Stimulated activated CD8-positive, alpha-beta memory T cell treated with anti-CD3 and anti-CD28 coated beads, Interleukin-15, amount 100 ng/mL, for 48 hours (primary cell): ENCODE measurements around the gene CD99L2.
"Not testable (repeated sequence)": the region's sequence is repeated elsewhere in the genome, so short reads cannot be mapped to it uniquely, and the experiment has no call there.

ENCODE experiments used
- DNase-seq, 2 donors: peaks; one replicate each; pipeline ENCODE4 v3.0.0-alpha.2; 2020; ENCODE audit warnings: low read depth in 2 of 2

Gene CD99L2

DNA sequence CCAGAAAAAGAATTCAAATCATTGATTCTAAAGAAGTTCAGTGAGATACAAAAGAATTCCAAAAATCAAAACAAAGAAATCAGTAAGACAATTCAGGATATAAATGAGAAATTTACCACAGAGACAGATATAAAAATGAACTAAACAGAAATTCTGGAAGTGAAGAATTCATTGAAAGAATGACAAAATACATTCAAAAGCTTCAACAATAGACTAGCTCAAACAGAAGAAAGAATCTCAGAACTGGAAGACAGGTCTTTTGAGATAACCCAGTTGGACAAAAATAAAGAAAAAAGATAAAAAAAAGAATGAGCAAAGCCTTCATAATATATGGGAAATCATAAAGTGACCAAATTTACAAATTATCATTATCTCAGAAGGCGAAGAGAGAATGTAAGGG is 41.7 kb downstream of the CD99L2 start:
- DNase-seq: no peak

DNA sequence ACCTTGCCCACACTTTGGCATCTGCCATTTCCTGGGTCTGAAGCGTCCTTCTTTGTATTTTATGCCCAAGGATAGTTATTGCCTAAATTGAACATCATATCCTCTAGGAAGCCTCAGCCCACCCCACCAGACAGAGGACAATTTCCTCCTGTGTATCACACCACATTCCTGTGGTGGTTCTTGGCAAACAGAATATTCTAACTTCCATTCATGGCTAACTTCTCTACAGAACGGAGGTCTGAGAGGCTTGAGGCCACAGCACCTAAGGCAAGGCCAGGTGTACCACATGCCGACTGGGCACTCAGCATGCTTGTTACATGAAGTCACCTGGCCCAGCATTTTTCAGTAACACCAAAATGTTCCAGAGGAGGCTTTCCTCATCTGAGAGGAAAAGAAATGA is 42.4 kb downstream of the CD99L2 start:
- DNase-seq: no peak

DNA sequence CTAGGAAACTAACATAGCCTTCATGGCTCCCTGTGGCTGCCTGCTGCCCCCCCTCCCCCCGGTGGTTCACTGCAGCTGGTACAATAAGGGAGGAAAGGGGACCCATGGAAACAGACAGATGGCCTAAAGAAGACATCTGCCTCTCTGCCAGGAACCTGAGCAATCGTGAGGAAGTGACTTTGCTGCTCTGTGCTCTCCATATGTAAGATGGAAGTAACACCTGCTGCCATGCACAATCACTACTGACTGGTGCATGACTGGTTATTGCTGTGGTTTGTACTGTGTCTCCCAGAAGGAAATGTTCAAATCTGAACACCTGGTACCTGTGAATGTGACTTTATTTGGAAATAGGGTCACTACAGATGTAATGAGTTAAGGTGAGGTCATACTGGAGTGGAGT is 43.6 kb downstream of the CD99L2 start:
- no peak for DNase-seq

DNA sequence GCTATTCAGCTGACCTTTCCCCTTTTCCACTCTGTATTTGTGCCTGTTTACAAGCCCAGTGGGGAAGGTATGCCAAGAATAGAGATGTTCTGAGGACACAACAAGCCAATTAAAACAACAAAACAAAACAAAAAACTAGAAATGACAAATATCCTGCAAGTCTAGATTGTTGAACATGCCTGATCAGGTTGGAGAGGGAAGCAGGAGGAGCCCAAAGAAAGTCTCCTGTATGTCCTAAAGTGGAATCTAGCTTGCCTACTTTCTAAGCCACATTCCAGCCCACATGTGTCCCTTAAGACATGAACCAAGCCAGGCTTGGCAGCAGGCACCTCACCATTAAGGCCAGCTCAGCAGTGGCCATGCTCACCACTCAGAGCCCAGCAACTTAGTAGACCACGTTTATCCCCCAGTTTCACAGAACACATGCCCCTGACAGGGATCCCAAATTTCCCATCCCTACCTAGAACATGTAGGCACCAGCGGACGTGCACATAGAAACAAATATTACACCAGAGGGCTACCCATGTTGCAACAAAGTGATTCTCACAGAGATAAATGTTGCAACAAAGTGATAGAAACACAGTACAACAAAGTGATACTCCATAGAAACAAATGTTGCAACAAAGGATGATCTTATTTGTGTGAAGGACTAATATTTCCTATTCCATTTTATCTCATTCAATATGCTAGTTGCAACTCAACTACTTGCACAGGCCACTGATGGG is 48.3 kb downstream of the CD99L2 start:
- DNase-seq: no peak

DNA sequence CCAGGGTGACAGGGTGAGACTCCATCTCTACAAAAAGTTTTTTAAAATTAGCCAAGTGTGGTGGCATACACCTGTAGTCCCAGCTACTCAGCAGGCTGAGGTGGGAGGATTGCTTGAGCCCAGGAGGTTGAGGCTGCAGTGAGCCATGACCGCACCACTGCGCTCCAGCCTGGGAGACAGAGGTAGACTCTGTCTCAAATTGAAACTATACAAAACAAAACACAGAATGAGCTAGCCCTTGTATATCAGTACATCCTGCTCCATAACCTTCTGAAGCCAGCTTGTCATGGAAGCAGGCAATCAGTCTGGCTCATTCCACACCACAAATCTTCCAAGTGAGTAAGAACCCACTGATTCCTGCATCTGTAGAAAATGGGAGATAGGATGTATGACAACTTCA is 49.0 kb downstream of the CD99L2 start:
- no peak for DNase-seq

DNA sequence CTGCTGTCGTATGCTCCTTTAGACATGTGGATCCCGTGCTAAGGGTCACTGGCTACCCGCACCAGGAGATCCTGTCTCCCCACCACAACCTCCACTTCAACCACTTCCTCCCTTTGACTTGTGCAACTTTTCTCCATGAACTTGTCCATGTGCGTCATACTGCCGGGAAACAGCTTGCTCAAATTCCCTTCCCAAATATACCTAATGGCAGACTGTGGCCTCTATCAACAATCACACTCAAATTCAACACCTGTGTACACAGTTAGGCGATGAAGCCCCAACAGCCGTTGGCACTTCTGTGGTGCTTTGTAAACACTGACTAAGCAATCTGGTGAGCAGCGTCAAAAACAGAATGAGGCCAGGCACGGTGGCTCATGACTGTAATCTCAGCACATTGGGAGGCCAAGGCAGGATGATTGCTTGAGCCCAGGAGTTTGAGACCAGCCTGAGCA is 49.5 kb downstream of the CD99L2 start:
- no peak for DNase-seq

DNA sequence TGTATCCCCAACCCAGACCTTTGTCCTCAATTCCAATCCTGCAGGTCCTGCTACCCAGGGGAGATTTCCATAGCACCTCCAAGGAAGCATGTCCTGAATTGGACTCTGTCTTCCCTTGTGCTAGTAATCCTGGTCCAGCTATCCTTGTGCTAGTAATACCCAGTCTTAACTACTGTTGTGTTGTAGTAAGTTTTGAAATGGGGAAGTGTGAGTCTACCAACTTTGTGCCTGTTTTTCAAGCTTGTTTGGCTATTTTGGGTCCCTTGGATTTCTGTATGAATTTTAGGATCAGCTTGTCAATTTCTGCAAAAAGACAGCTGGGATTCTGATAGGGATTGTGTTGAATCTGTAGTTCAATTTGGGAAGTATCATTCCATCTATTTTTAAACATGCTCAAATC is 51.4 kb downstream of the CD99L2 start:
- DNase-seq: no peak

DNA sequence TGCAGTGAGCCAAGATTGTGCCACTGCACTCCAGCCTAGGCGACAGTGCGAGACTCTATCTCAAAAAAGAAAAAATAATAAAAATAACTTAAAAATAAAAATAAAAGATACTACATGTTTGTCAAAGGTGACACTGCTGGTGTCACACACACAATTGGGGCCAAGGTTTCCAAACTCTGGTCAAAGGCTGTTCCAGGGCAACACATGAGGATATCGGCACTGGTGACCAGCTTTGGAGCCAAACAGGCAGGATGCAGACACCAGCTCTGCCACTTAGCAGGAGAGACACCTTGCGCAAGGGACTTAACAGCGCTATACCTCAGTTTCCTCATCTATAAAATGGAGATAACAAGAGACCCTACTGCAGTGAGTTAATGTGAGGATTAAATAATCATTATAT is 52.3 kb downstream of the CD99L2 start:
- DNase-seq: no peak

DNA sequence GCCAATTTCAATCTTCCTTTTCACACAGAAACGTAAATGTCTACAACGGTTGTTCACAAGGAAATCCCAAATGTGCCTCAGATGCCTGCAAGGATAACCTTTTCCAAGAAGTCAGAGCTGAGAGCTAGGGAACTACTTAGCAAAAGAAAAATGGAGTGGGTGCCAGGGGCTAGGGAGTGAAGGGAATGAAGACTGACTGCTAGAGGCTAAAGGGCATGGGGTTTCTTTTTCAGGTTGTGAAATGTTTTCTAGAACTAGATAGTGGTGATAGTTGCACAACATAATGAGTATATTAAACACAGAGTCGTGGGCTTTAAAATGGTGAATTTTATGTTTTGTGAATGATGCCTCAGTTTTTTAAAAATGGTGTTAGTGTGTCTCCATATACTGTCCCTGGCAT is 53.4 kb downstream of the CD99L2 start:
- DNase-seq: no peak

DNA sequence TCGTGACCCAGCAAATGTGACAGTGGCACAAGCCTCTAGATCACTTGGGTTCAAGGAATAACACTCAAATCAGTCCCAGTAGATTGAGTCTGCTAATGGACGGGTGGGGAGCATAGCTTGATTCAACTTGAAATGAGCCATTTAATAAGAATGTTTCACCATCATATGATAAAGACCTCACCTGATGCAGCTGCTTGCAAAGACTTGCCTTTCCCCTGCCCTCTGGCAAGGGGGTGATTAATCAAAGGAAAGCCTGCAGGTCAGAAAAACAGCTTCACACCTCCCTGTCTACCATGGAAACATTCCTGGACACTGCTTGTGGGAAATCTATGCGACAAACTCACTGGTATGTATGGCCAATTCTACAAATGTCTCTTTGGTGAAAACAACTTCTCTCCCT is 54.5 kb downstream of the CD99L2 start:
- no peak for DNase-seq

DNA sequence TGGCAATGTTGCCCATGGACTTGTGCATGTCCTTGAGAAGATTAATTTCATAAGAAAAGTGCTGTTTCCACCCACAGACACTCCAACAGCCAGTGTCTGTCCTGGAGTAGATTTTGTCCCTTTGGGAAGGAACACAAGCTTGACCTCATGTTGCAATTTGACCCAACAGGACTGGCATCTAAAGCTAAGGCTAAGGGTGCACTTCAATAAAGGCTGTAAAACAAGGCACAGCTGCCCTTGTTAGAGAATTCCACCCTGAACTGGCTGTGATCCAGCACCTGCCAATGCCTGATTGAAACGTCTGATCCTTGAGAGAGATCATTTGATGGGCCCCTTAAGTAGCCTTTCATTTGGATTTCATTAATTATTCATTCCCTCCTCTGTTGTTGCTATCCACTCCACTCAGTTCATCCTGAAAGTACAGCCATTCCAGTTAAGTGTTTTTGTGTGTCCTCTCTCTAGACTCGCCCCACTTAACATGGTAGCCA is 56.2 kb downstream of the CD99L2 start:
- DNase-seq: no peak

DNA sequence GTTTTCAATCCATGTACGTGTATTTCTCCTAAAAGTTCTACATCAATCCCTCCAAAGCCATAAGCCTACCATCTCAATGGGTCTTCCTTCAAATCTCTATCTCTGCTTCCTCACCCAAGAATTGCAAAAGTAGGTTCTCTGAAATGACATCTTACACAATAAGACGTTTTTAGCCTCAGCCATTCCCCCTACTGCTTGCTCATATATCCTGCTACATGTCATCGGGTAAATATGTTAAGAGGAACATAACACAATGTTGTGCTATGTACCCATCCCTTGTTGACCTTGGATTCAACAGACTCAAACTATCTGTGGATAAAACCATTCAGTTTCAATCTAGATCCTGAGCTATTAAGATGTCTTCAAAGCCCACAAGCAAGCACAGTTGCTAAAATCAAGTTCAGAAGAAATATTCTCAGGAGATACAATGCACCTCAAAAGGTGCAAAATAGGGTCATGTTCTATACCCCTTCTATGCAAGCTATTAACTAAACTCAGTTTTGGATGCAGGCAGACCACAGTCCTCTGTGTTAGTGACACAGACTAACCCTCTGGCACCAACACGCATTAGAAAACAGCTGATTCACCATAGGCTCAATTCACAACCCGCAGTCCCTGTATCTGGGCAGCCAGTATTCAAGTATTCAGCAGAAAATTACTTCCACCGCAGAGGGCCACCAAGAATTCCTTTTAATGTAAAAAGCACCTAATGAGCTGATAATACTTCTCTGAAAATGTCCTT is 56.8 kb downstream of the CD99L2 start:
- DNase-seq: no peak

DNA sequence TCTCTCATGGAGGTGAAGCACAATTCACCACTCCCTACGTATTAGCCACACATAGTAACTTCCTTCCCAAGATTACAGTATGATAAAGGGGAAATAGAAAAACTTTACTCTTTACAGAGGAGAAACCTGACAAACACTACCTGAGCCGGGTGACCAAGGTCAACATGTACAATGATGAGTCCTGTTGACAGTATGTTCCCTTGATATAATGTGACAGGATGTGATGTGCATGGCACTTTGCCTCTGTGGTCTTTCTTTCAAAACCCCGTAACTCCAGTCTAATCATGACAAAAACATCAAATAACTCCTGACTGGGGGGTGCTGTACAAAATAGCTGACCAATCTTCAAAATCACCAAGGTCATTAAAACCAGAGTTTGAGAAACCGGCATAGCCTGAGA is 60.6 kb downstream of the CD99L2 start:
- DNase-seq: no peak

DNA sequence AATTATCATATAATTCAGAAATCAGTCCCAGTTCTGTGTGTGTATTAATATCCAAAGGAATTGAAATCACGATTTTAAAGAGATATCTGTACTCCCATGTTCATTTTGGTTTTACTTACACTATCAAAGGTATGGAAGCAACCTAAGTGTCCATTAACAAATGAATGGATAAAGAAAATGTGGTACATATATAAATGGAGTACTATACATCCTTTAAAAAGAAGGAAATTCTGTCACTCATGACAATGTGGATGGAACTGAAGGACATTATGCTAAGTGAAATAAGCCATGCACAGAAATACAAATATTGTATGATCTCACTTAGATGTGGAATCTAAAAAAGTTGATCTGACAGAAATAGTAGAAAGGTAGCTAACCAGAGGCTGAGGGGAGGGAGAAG is 63.8 kb downstream of the CD99L2 start:
- no peak for DNase-seq

DNA sequence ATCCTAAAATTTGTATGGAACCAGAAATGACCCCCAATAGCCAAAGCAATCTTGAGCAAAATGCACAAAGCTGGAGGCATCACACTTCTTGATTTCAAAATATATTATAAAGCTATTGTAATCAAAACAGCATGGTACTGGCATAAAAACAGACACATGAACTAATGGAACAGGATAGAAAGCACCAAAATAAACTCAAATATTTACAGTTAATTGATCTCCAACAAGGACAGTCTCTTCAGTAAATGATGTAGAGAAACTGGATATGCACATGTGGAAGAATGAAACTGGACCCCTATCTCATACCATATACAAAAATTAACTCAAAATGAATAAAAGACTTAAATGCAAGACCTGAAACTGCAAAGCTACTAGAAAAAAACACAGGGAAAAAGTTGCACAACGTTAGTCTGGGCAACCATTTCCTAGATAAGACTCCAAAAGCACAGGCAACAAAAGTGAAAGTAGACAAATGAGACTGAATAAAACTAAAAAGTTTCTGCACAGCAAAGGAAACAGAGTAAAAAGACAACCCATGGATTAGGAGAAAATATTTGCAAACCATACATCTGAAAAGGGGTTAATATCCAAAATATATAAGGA is 64.9 kb downstream of the CD99L2 start:
- no peak for DNase-seq

DNA sequence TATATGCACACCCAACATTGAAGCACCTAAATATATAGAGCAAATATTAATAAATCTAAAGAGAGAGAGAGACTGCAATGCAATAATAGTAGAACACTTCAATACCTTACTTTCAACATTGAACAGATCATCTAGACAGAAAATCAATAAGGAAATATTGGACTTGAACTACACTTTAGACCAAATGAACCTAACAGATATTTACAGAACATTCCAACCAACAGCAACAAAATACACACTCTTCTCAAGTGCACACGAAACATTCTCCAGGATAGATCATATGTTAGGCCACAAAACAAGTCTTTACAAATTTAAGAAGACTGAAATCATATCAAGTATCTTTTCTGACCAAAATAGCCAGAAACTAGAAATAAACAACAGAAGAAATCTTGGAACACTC is 66.6 kb downstream of the CD99L2 start:
- DNase-seq: no peak

DNA sequence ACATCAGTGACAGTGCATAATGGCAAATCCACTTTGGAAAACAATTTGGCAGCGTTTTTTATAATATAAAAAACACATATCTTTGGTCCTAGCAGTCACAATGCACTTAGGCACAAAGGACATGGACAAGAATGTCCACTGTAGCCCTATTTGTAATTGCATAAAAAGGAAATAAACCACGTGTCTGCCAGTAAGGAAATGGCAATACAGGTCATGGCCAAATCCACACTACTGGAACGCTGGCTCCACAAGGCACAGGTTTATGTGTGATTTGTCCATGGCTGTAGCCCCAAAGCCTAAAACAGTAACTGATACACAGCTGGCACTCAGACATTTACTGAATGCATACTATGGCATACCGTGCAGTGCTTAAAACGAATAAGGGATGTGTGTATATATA is 69.7 kb downstream of the CD99L2 start:
- DNase-seq: no peak

DNA sequence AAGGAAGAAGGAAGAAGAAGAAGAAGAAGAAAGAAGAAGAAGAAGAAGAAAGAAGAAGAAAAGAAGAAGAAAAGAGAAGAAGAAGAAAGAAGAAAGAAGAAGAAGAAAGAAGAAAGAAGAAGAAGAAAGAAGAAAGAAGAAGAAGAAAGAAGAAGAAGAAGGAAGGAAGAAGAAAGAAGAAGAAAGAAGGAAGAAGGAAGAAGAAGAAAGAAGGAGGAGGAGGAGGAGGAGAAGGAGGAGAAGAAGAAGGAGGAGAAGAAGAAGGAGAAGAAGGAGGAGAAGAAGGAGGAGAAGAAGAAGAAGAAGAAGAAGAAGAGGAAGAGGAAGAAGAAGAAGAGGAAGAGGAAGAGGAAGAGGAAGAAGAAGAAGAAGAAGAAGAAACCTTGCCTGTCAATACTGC is 74.1 kb downstream of the CD99L2 start:
- DNase-seq: not testable (repeated sequence)

DNA sequence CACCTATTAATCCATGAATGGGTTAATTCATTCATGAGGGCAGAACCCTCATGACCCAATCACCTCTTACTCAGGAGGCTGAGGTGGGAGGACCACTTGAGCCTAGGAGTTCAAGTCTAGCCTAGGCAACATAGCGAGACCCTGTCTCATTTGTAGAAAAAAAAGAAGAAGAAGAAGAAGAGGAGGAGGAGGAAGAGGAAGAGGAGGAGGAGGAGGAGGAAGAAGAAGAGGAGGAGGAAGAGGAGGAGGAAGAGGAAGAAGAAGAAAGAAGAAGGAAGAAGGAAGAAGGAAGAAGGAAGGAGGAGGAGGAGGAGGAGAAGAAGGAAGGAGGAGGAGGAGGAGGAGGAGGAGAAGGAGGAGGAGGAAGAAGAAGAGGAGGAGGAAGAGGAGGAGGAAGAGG is 74.6 kb downstream of the CD99L2 start:
- not testable (repeated sequence) for DNase-seq

DNA sequence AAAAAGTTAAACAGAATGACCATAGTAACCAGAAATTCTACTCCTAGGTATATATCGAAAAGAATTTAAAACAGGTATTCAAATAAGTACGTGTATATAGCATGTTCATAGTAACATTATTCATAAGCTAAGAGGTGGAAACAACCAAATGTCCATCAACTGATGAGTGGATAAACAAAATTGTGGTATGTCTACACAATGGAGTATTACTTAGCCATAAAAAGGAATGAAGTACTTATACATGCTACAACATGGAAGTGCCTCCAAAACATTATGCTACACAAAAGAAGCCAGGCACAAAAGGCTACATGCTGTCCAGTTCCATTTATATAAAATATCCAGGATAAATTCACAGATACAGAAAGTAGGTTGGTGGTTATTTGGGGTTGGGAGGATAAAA is 76.5 kb downstream of the CD99L2 start:
- no peak for DNase-seq

DNA sequence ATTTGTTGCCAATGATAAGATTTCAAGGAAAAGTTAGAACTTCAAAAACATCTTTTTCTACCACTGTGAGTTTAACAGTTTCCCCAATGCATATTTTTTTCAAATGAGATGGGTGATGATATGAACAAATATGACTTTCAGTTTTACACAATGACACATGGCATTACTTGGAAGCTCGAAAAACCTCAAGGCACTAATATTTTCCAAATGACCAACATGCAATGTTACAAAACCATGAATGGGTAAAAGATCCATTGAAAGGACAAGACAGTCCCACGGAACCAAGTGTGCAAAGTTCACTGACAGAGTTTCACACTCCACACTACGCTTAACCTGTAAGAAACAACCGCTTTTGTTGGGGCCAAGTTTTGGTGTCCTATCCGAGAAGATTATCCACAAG is 84.5 kb downstream of the CD99L2 start:
- no peak for DNase-seq

DNA sequence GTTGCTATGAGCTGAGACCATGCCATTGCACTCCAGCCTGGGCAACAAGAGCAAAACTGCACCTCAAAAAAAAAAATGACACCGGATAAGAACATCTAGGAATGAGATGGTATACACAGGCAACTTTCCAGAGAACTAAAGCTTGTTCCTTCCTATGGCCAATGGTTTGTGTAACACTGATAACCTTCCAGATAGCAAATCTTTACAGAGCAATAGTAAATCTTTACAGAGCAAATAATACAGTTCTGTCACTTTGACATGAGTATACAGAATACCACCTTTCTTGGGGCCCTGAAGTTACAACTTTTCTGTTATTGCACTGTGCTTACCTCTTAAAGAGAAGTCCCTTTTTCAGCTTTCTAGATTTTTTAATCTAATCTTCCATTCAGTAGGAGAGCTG is 91.6 kb downstream of the CD99L2 start:
- DNase-seq: no peak

DNA sequence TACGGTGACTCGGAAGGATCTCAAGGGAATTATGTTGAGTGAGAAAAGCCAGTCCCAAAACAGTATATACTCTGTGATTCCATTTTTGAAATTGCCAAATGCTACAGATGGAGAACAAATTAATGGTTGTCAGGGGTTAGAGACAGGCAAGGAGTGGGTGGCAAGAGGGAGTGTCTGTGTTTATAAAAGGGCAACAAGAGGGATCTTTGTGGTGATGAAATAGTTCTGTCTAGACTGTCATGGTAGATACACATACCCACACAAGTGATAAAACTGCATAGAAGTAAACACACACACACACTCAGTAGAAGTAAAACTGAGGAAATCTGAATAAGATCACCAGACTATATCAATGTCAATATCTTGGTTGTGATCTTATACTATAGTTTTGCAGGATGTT is 92.7 kb downstream of the CD99L2 start:
- DNase-seq: no peak
